IMR-90 (cell line): ENCODE data around the gene CD151.

Source experiments
- BHLHE40 ChIP-seq: fragments of 150-350 bp; IDR thresholded peaks from 2 replicates; pipeline ENCODE4 v1.6.1; 2016; ENCODE audit warnings: mild to moderate bottlenecking, low read depth, low read length
- CHD1 ChIP-seq: IDR thresholded peaks from 2 replicates; pipeline ENCODE4 v1.6.1; 2012; ENCODE audit warnings: low read depth, low read length, improper control_type of control experiment
- CTCF ChIP-seq: conservative IDR thresholded peaks from 2 replicates; pipeline ENCODE4 v1.5.1; 2012; ENCODE audit warnings: mild to moderate bottlenecking, low read depth, low read length, improper control_type of control experiment
- ELK1 ChIP-seq: fragments of 150-350 bp; IDR thresholded peaks from 2 replicates; pipeline ENCODE4 v1.6.1; 2016; ENCODE audit warnings: low read depth, mild to moderate bottlenecking, low read length, moderate library complexity, borderline replicate concordance
- FOS ChIP-seq: fragments of 150-350 bp; IDR thresholded peaks from 2 replicates; pipeline ENCODE4 v1.6.1; 2016; ENCODE audit warnings: low read depth, low read length
- MAZ ChIP-seq: IDR thresholded peaks from 2 replicates; pipeline ENCODE4 v1.6.1; 2012; ENCODE audit warnings: low read depth, mild to moderate bottlenecking, low read length, improper control_type of control experiment, moderate library complexity, borderline replicate concordance
- MXI1 ChIP-seq: IDR thresholded peaks from 2 replicates; pipeline ENCODE4 v1.6.1; 2012; ENCODE audit warnings: low read depth, mild to moderate bottlenecking, low read length, moderate library complexity, borderline replicate concordance
- NFE2L2 ChIP-seq: fragments of 150-350 bp; IDR thresholded peaks from 2 replicates; pipeline ENCODE4 v1.6.1; 2016; ENCODE audit warnings: low read depth, mild to moderate bottlenecking, low read length
- POLR2A ChIP-seq: IDR thresholded peaks from 2 replicates; pipeline ENCODE4 v1.6.1; 2012; ENCODE audit warnings: mild to moderate bottlenecking, low read depth, low read length
- RAD21 ChIP-seq: IDR thresholded peaks from 2 replicates; pipeline ENCODE4 v1.6.1; 2012; ENCODE audit warnings: low read length, improper control_type of control experiment
- RCOR1 ChIP-seq: IDR thresholded peaks from 2 replicates; pipeline ENCODE4 v1.6.1; 2012; ENCODE audit warnings: mild to moderate bottlenecking, low read length, improper control_type of control experiment; ENCODE audit not compliant: insufficient replicate concordance
- RFX5 ChIP-seq: IDR thresholded peaks from 2 replicates; pipeline ENCODE4 v1.8.0; 2012; ENCODE audit warnings: low read depth, mild to moderate bottlenecking, low read length, moderate library complexity
- SMC3 ChIP-seq: fragments of 150-350 bp; IDR thresholded peaks from 2 replicates; pipeline ENCODE4 v1.6.1; 2016; ENCODE audit warnings: low read depth, mild to moderate bottlenecking, antibody characterized with exemption, low read length, moderate library complexity
- USF2 ChIP-seq: fragments of 150-350 bp; IDR thresholded peaks from 2 replicates; pipeline ENCODE4 v1.6.1; 2017; ENCODE audit warnings: mild to moderate bottlenecking, antibody characterized with exemption, low read length, low read depth

- TF ChIP-seq CTCF, result no peak
- no peak for TF ChIP-seq USF2
- no peak; the same call in 1 of the 2 replicates for TF ChIP-seq POLR2A
- TF ChIP-seq RFX5, result no peak
- TF ChIP-seq RAD21, result no peak
- no peak for TF ChIP-seq SMC3
- no peak for TF ChIP-seq BHLHE40
- TF ChIP-seq FOS, result no peak
- no peak for TF ChIP-seq MAZ
- TF ChIP-seq CHD1, result no peak
- no peak for TF ChIP-seq MXI1
- TF ChIP-seq NFE2L2, result no peak
- no peak for TF ChIP-seq ELK1
- no peak for TF ChIP-seq RCOR1
These were observed 36.0 kb downstream of the CD151 start for GRCh38 chr11:868802-869201.
